Measurements from ENCODE around the gene LHFPL3.

LHFPL3 gene

GRCh38 chr7:104820836-104821535 is 492.6 kb downstream of the LHFPL3 start:
- DNase-seq, result no peak
- Histone ChIP-seq H3K4me3 (ENCODE audit: low read depth, low read length) (no peak overlapping the region), H3K27ac (no peak overlapping the region), H3K27me3 (replicated peaks) (no peaks in the 10 kb centered on the region), H3K36me3 (replicated peaks) (no peaks in the 10 kb centered on the region)
- TF ChIP-seq CTCF (IDR thresholded peaks at IDR 0.05; ENCODE audit: low read depth, low read length, missing control alignments), result no peak
- in situ Hi-C loops (cut with HindIII; ENCODE audit: low pct_ligation_motif_present, low sequenced_read_pairs), result no loop called here

- in situ Hi-C loops (cut with HindIII; ENCODE audit: low pct_ligation_motif_present, low sequenced_read_pairs), result no loop called here
- H3K27ac ChIP-seq, result no peak overlapping the region
- H3K36me3 ChIP-seq (replicated peaks), result no peaks in the 10 kb centered on the region
- no peak for DNase-seq
- TF ChIP-seq CTCF (IDR thresholded peaks at IDR 0.05; ENCODE audit: low read depth, low read length, missing control alignments), result no peak
- H3K27me3 ChIP-seq (replicated peaks), result no peaks in the 10 kb centered on the region
- H3K4me3 ChIP-seq (ENCODE audit: low read depth, low read length), result no peak overlapping the region
Measured at GRCh38 chr7:104823177-104823576, 494.8 kb downstream of the LHFPL3 start.

- TF ChIP-seq CTCF (IDR thresholded peaks at IDR 0.05; ENCODE audit: low read depth, low read length, missing control alignments), result no peak
- Histone ChIP-seq H3K27ac (no peak overlapping the region), H3K27me3 (replicated peaks) (no peaks in the 10 kb centered on the region), H3K4me3 (ENCODE audit: low read depth, low read length) (no peak overlapping the region), H3K36me3 (replicated peaks) (no peaks in the 10 kb centered on the region)
- DNase-seq, result no peak
- in situ Hi-C loops (cut with HindIII; ENCODE audit: low pct_ligation_motif_present, low sequenced_read_pairs), result no loop called here
Measured at GRCh38 chr7:104825099-104825498, 496.7 kb downstream of the LHFPL3 start.

GRCh38 chr7:104826135-104826534 is 497.7 kb downstream of the LHFPL3 start:
- Histone ChIP-seq H3K36me3 (replicated peaks) (no peaks in the 10 kb centered on the region), H3K4me3 (ENCODE audit: low read depth, low read length) (no peak overlapping the region), H3K27ac (no peak overlapping the region), H3K27me3 (replicated peaks) (no peaks in the 10 kb centered on the region)
- in situ Hi-C loops (cut with HindIII; ENCODE audit: low pct_ligation_motif_present, low sequenced_read_pairs), result no loop called here
- no peak for DNase-seq
- TF ChIP-seq CTCF (IDR thresholded peaks at IDR 0.05; ENCODE audit: low read depth, low read length, missing control alignments), result no peak

- H3K4me3 ChIP-seq (ENCODE audit: low read depth, low read length), result no peak overlapping the region
- no peaks in the 10 kb centered on the region for H3K27me3 ChIP-seq (replicated peaks)
- H3K27ac ChIP-seq, result no peak overlapping the region
- no peak for DNase-seq
- in situ Hi-C loops (cut with HindIII; ENCODE audit: low pct_ligation_motif_present, low sequenced_read_pairs), result no loop called here
- H3K36me3 ChIP-seq (replicated peaks), result no peaks in the 10 kb centered on the region
- no peak for TF ChIP-seq CTCF (IDR thresholded peaks at IDR 0.05; ENCODE audit: low read depth, low read length, missing control alignments)
Measured at GRCh38 chr7:104836976-104837375, 508.6 kb downstream of the LHFPL3 start.

Data from brain microvascular endothelial cell (primary cell).